GM12873 (cell line): Measurements from ENCODE around the gene C11orf52.

ENCODE experiments used
- TF ChIP-seq, protein P1 (sequence below): IDR thresholded peaks from 2 replicates; pipeline ENCODE4 v1.5.1; 2012; ENCODE audit warnings: low read depth, mild to moderate bottlenecking, moderate library complexity, low read length, control low read depth; ENCODE audit not compliant: insufficient read depth; ENCODE audit errors: missing control alignments

The C11orf52 gene, protein sequence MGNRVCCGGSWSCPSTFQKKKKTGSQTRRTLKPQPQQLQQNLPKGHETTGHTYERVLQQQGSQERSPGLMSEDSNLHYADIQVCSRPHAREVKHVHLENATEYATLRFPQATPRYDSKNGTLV

DNA sequence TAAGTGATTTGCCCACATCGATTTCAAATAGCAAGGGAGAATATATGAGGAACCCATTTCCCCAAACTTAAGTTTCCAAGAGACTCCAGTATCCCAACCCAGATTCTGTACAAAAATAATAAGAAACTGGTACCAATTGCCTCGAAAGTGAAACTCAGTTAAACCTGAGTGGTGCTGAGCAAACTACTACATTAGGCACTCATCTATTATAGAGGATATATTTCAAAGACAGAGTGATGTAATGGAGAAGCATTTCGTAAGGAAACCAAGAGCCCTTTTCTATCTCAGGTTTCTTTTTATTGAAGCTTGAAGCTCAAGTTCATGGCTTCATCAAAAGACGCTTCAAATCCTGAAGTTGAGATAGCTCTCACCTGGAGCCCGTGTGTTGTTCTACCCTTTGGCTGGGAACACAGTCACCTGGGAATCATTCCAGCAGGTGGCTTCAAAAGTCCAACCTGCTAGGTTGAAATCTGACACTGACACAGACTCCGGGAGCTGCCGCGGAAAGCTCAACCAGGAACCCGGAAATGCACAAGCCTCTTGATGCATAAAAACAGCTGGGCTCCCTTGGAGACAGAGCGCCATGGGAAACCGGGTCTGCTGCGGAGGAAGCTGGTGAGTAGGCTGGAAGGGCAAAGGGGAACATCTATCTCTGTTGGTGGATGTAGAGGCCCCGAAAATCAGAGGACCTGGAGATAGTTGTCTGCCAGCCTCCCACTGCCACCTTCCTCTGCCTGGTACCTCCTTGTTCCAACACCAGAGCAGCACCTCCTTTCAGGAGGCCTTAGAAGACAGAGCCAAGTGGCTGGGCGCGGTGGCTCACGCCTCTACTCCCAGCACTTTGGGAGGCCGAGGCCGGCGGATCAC is at the start of gene C11orf52:
TSS of gene C11orf52 (plus strand) at position 524 of the 867 bp plus-strand sequence. CDS start at position 584, 60 bp downstream.
- TF ChIP-seq, protein P1, sequence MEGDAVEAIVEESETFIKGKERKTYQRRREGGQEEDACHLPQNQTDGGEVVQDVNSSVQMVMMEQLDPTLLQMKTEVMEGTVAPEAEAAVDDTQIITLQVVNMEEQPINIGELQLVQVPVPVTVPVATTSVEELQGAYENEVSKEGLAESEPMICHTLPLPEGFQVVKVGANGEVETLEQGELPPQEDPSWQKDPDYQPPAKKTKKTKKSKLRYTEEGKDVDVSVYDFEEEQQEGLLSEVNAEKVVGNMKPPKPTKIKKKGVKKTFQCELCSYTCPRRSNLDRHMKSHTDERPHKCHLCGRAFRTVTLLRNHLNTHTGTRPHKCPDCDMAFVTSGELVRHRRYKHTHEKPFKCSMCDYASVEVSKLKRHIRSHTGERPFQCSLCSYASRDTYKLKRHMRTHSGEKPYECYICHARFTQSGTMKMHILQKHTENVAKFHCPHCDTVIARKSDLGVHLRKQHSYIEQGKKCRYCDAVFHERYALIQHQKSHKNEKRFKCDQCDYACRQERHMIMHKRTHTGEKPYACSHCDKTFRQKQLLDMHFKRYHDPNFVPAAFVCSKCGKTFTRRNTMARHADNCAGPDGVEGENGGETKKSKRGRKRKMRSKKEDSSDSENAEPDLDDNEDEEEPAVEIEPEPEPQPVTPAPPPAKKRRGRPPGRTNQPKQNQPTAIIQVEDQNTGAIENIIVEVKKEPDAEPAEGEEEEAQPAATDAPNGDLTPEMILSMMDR = no peak

DNA sequence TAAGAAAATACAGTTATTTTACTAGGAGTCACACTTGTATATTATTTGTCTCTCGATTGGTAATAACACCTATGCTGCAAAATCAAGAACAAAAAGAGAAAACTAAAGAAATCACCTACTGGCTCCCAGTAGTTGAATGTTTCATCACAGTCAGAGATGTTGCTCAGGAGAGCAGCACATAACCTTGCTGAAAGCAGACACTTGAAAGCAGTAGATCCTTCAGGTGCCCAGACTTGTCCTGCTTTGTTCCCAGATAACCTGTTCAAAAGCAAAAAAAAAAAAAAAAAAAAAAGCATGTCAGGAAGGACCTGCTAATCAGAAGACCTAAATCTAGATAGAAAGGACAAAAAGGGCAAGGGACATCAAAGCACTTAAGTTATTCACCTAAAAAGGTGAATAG is 48.6 kb upstream of the C11orf52 start:
- TF ChIP-seq, protein P1 = no peak

DNA sequence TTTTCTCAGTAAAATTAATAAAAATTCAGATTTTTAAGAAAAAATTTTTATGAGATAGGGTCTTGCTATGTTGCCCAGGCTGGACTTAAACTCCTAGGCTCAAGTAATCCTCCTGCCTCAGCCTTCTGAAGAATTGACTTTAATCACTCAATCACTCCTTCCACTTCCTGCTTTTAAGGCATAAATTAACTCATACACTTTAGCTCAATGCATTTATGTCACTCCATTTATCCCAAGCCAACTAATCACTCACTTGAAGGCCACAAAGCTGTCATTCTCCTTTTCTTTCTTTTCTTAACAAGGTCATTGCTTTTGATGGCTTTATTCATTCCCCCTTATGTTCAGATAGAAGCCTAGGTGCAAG is 48.2 kb upstream of the C11orf52 start:
- TF ChIP-seq, protein P1 = no peak

DNA sequence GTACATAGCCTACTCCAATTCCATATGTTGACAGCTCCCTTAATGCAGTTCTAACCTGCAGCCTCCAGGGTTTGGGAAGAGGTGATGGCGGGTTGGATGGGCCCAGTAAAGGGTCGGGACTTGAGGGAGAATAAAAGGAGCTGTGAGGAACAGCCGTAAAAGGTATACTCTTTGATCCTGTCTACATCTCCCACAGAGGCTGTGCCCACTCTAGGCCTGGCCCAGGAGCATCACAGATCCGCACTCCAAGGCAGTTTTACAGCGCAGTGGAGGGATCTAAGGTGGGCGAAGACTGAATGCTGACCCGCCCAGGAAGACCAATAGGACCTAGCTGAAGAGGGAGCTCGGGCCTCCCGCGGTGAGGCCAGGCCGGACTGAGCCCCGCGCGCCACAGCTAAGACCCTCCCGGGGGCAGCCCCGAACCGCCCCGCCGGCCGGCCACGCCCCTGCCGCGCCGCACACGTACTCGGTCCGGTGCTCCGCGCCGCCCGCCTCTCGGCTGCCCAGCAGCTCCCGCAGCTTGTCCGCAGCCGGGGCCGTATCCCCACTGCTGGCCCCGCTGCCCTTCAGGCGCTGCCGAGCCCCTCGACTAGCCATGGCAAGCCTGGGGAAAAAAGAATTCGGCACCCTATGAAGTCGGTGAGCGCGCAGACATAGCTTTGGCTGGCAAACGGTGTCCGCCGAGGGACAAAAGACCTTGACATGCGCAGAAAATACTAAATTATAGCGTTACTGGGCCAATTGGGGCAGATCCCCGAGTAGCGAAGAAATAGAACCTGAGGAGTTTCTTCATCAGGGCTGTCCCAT is 47.6 kb upstream of the C11orf52 start, which contains the start of gene ALG9:
TSS of gene ALG9 (minus strand) at position 696 of the 807 bp plus-strand sequence. CDS start at position 597, 99 bp downstream.
- TF ChIP-seq, protein P1 = peak; percentile 37

DNA sequence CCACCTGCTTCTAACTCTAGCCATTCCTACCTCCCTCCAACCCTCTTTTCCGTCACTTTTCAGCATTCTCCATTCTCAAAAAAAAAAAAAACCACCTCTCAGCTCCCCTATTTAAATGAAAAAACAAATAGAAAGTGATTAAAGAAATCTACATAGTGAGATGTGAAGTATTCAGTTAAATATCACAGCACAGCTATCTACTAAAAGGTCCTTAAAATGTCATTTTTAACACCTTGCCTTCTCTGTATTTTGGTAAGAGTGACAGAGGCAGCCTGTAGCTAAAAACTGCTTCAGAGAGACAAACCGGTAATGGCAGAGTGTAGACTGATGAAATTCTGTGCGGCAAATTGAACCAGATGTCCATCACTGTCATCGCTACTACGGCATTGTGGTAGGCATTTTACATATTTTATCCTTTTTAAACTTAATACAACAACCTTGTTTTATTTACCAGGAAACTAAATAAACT is 47.0 kb upstream of the C11orf52 start:
- TF ChIP-seq, protein P1 = no peak

DNA sequence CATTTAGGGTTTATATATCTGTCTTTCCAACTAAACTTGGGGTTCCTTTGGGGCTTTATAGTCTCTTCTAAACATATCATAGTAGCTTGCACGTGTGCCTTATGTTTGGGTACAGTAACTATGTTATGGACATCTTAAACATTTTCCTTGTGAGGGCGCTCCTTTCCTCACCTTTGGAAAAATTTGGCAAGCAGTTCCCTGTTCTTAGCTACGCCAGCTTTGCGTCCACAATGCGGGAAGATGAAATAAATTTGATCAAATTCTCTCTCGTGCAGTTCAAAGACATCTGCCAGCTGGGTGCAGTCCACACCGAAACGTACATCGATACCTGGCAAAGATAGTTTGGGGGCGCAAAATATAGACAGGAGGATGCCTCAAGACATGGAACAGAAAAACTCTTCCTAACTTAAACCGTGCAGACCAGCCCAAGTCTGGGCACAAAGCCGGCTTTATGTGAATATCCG is 40.3 kb upstream of the C11orf52 start:
- TF ChIP-seq, protein P1 = no peak
